Stomach (tissue), 4 donors: ENCODE measurements around the gene TSC1.

Source experiments
- EP300 ChIP-seq: sonication (generic); formaldehyde crosslinking; IDR thresholded peaks from one replicate; pipeline ENCODE4 v1.6.1; 2017; ENCODE audit warnings: antibody characterized with exemption
- POLR2A ChIP-seq, 4 donors: fragments of 450-650 bp; IDR thresholded peaks; one replicate each; pipeline ENCODE4 v1.6.1; 2016; ENCODE audit warnings: antibody characterized with exemption in 4 of 4, control low read depth in 2 of 4, mild to moderate bottlenecking in 1 of 4, moderate library complexity in 1 of 4

- TF ChIP-seq EP300 (no peak), POLR2A (IDR thresholded peaks at IDR 0.05) (no peak)
Measured at GRCh38 chr9:132989014-132989310, 44.5 kb upstream of the TSC1 start.
